Measurements from ENCODE around the gene CTDSPL2. TPM values are rescaled to one million over a fixed set of nuclear protein-coding genes. Genes with fewer than 3 reads are reported as not detected.

CTDSPL2 gene
- total and polyA plus RNA-seq, 2 experiments from 2014 or later = 42.2 to 86.2 TPM

GRCh38 chr15:44535523-44536301 is 108.3 kb downstream of the CTDSPL2 start:
- Mint-ChIP-seq H3K27ac (peak overlapping the region; percentile 63), H3K9me3 (no peaks in the 10 kb centered on the region), H3K27me3 (ENCODE audit: insufficient read depth, low read depth, poor library complexity) (peaks cover 5% of the 10 kb centered on the region), H3K36me3 (ENCODE audit: low read depth) (peaks cover 39% of the 10 kb centered on the region), H3K4me1 (peaks cover 18% of the 10 kb centered on the region), H3K4me3 (peak overlapping the region; percentile 83)
- ATAC-seq (peak; percentile 2), DNase-seq (ENCODE audit: low spot score) (peak; percentile 53)
- Histone ChIP-seq H3K4me1 (ENCODE audit: insufficient read depth) (peaks cover 9% of the 10 kb centered on the region), H3K4me2 (peak overlapping the region; percentile 91), H3F3A (replicated peaks; ENCODE audit: low read depth) (peaks cover 22% of the 10 kb centered on the region; the same call in 1 of the 2 replicates), H3K36me3 (ENCODE audit: insufficient read depth) (peaks cover 20% of the 10 kb centered on the region; the same call in 1 of the 2 replicates), H2AFZ (peak overlapping the region; percentile 96), H3K79me2 (replicated peaks; ENCODE audit: insufficient read depth) (peaks cover 44% of the 10 kb centered on the region), H3K27me3 (ENCODE audit: insufficient read depth) (no peaks in the 10 kb centered on the region), H3K4me3 (peak overlapping the region; percentile 75), H3K9me2 (ENCODE audit: insufficient read depth) (no peaks in the 10 kb centered on the region), H4K20me1 (replicated peaks; ENCODE audit: insufficient read depth) (peaks cover 11% of the 10 kb centered on the region), H3K27ac (ENCODE audit: low read depth) (peak overlapping the region; percentile 99)
- TF ChIP-seq ZNF462 (CRISPR knock-in tag; IDR thresholded peaks at IDR 0.05) = no peak
- TF ChIP-seq STAT1 (IDR thresholded peaks at IDR 0.05; ENCODE audit: unreplicated experiment) = no peak
- TF ChIP-seq CREB1 (CRISPR knock-in tag; IDR thresholded peaks at IDR 0.05; ENCODE audit: low read depth) = no peak
- TF ChIP-seq, protein P1, sequence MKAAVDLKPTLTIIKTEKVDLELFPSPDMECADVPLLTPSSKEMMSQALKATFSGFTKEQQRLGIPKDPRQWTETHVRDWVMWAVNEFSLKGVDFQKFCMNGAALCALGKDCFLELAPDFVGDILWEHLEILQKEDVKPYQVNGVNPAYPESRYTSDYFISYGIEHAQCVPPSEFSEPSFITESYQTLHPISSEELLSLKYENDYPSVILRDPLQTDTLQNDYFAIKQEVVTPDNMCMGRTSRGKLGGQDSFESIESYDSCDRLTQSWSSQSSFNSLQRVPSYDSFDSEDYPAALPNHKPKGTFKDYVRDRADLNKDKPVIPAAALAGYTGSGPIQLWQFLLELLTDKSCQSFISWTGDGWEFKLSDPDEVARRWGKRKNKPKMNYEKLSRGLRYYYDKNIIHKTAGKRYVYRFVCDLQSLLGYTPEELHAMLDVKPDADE (IDR thresholded peaks at IDR 0.05) = no peak
- TF ChIP-seq EZH2 (IDR thresholded peaks at IDR 0.05; ENCODE audit: low read depth, unreplicated experiment) = no peak
- TF ChIP-seq ZNF331 (CRISPR knock-in tag; IDR thresholded peaks at IDR 0.05; ENCODE audit: low read depth) = no peak
- no peak for TF ChIP-seq ZNF114 (CRISPR knock-in tag; IDR thresholded peaks at IDR 0.05)
- no peak for TF ChIP-seq CTCF (conservative IDR thresholded peaks at IDR 0.05; ENCODE audit: low read depth in 2 of 2)
- TF ChIP-seq, protein P2, sequence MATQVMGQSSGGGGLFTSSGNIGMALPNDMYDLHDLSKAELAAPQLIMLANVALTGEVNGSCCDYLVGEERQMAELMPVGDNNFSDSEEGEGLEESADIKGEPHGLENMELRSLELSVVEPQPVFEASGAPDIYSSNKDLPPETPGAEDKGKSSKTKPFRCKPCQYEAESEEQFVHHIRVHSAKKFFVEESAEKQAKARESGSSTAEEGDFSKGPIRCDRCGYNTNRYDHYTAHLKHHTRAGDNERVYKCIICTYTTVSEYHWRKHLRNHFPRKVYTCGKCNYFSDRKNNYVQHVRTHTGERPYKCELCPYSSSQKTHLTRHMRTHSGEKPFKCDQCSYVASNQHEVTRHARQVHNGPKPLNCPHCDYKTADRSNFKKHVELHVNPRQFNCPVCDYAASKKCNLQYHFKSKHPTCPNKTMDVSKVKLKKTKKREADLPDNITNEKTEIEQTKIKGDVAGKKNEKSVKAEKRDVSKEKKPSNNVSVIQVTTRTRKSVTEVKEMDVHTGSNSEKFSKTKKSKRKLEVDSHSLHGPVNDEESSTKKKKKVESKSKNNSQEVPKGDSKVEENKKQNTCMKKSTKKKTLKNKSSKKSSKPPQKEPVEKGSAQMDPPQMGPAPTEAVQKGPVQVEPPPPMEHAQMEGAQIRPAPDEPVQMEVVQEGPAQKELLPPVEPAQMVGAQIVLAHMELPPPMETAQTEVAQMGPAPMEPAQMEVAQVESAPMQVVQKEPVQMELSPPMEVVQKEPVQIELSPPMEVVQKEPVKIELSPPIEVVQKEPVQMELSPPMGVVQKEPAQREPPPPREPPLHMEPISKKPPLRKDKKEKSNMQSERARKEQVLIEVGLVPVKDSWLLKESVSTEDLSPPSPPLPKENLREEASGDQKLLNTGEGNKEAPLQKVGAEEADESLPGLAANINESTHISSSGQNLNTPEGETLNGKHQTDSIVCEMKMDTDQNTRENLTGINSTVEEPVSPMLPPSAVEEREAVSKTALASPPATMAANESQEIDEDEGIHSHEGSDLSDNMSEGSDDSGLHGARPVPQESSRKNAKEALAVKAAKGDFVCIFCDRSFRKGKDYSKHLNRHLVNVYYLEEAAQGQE (IDR thresholded peaks at IDR 0.05; ENCODE audit: unreplicated experiment) = no peak
- no peak for TF ChIP-seq JUNB (IDR thresholded peaks at IDR 0.05; ENCODE audit: unreplicated experiment)
- TF ChIP-seq EZH2phosphoT487 (IDR thresholded peaks at IDR 0.05; ENCODE audit: unreplicated experiment) = no peak
- no peak for TF ChIP-seq NANOG (IDR thresholded peaks at IDR 0.05; ENCODE audit: borderline replicate concordance)
- TF ChIP-seq POLR2AphosphoS5 (IDR thresholded peaks at IDR 0.05; ENCODE audit: low read depth) = no peak
